Measurements from ENCODE around the gene CSRP3. TPM values are rescaled to one million over a fixed set of nuclear protein-coding genes. Genes with fewer than 3 reads are reported as not detected.

CSRP3 gene
- total and polyA plus RNA-seq, 2 donors (not counting 1 experiment from before 2014, with no cell fraction given): not detected

- H3K4me2 ChIP-seq (ENCODE audit: extremely low read depth, insufficient read depth, low read length): no peak overlapping the region
- H4K20me1 ChIP-seq (ENCODE audit: control insufficient read depth, extremely low read depth, insufficient read depth, low read length): no peaks in the 10 kb centered on the region
- no peaks in the 10 kb centered on the region for H3K27me3 ChIP-seq (ENCODE audit: control insufficient read depth, insufficient read depth, low read length)
- no peaks in the 10 kb centered on the region for H3K9me3 ChIP-seq (ENCODE audit: control insufficient read depth, insufficient read depth, low read depth, low read length)
- H3K36me3 ChIP-seq (ENCODE audit: control insufficient read depth, insufficient read depth, low read length): no peaks in the 10 kb centered on the region
- no peak overlapping the region for H3K9ac ChIP-seq (ENCODE audit: insufficient read depth, low read length)
- H3K79me2 ChIP-seq (ENCODE audit: control insufficient read depth, insufficient read depth, low read length): no peaks in the 10 kb centered on the region
- H3K27ac ChIP-seq (ENCODE audit: insufficient read depth, low read length): no peak overlapping the region
- H3K4me3 ChIP-seq (replicated peaks in 1 of 4; ENCODE audit: control extremely low read depth in 1 of 4, insufficient read depth in 1 of 4, low read depth in 3 of 4, low read length in 4 of 4): no peak overlapping the region
- H3K4me1 ChIP-seq (ENCODE audit: control insufficient read depth, extremely low read depth, insufficient read depth, low read length): no peaks in the 10 kb centered on the region
- TF ChIP-seq EZH2 (IDR thresholded peaks at IDR 0.05; ENCODE audit: low read length, missing control alignments) (no peak), CTCF (conservative IDR thresholded peaks at IDR 0.05 in 1 of 2, IDR thresholded peaks at IDR 0.05 in 1 of 2; ENCODE audit: low read depth in 1 of 2, low read length in 2 of 2) (no peak)
- H2AFZ ChIP-seq (ENCODE audit: low read length): no peak overlapping the region
- DNase-seq (ENCODE audit: low read depth in 2 of 2): no peak
Measured at GRCh38 chr11:19173004-19173689, 28.6 kb downstream of the CSRP3 start.

- DNase-seq (ENCODE audit: low read depth in 2 of 2): no peak
- Histone ChIP-seq H2AFZ (ENCODE audit: low read length) (no peak overlapping the region), H3K4me3 (replicated peaks in 1 of 4; ENCODE audit: control extremely low read depth in 1 of 4, insufficient read depth in 1 of 4, low read depth in 3 of 4, low read length in 4 of 4) (no peak overlapping the region), H3K79me2 (ENCODE audit: control insufficient read depth, insufficient read depth, low read length) (no peaks in the 10 kb centered on the region), H3K4me1 (ENCODE audit: control insufficient read depth, extremely low read depth, insufficient read depth, low read length) (no peaks in the 10 kb centered on the region), H3K27ac (ENCODE audit: insufficient read depth, low read length) (no peak overlapping the region), H3K9ac (ENCODE audit: insufficient read depth, low read length) (no peak overlapping the region), H3K4me2 (ENCODE audit: extremely low read depth, insufficient read depth, low read length) (no peak overlapping the region), H4K20me1 (ENCODE audit: control insufficient read depth, extremely low read depth, insufficient read depth, low read length) (no peaks in the 10 kb centered on the region), H3K27me3 (ENCODE audit: control insufficient read depth, insufficient read depth, low read length) (no peaks in the 10 kb centered on the region), H3K36me3 (ENCODE audit: control insufficient read depth, insufficient read depth, low read length) (no peaks in the 10 kb centered on the region), H3K9me3 (ENCODE audit: control insufficient read depth, insufficient read depth, low read depth, low read length) (no peaks in the 10 kb centered on the region)
- TF ChIP-seq CTCF (conservative IDR thresholded peaks at IDR 0.05 in 1 of 2, IDR thresholded peaks at IDR 0.05 in 1 of 2; ENCODE audit: low read depth in 1 of 2, low read length in 2 of 2): no peak
- TF ChIP-seq EZH2 (IDR thresholded peaks at IDR 0.05; ENCODE audit: low read length, missing control alignments): no peak
Measured at GRCh38 chr11:19168090-19168489, 33.7 kb downstream of the CSRP3 start.

- H3K9me3 ChIP-seq (ENCODE audit: control insufficient read depth, insufficient read depth, low read depth, low read length): no peaks in the 10 kb centered on the region
- TF ChIP-seq CTCF (conservative IDR thresholded peaks at IDR 0.05 in 1 of 2, IDR thresholded peaks at IDR 0.05 in 1 of 2; ENCODE audit: low read depth in 1 of 2, low read length in 2 of 2) (no peak), EZH2 (IDR thresholded peaks at IDR 0.05; ENCODE audit: low read length, missing control alignments) (no peak)
- no peak overlapping the region for H2AFZ ChIP-seq (ENCODE audit: low read length)
- H3K27me3 ChIP-seq (ENCODE audit: control insufficient read depth, insufficient read depth, low read length): no peaks in the 10 kb centered on the region
- H3K4me3 ChIP-seq (replicated peaks in 1 of 4; ENCODE audit: control extremely low read depth in 1 of 4, insufficient read depth in 1 of 4, low read depth in 3 of 4, low read length in 4 of 4): no peak overlapping the region
- H3K36me3 ChIP-seq (ENCODE audit: control insufficient read depth, insufficient read depth, low read length): no peaks in the 10 kb centered on the region
- no peak overlapping the region for H3K27ac ChIP-seq (ENCODE audit: insufficient read depth, low read length)
- DNase-seq (ENCODE audit: low read depth in 2 of 2): no peak
- H3K9ac ChIP-seq (ENCODE audit: insufficient read depth, low read length): no peak overlapping the region
- H4K20me1 ChIP-seq (ENCODE audit: control insufficient read depth, extremely low read depth, insufficient read depth, low read length): no peaks in the 10 kb centered on the region
- no peaks in the 10 kb centered on the region for H3K79me2 ChIP-seq (ENCODE audit: control insufficient read depth, insufficient read depth, low read length)
- no peak overlapping the region for H3K4me2 ChIP-seq (ENCODE audit: extremely low read depth, insufficient read depth, low read length)
- H3K4me1 ChIP-seq (ENCODE audit: control insufficient read depth, extremely low read depth, insufficient read depth, low read length): no peaks in the 10 kb centered on the region
Measured at GRCh38 chr11:19164881-19165280, 36.9 kb downstream of the CSRP3 start.

All from fibroblast of lung (primary cell).